T-helper 1 cell treated with Interleukin-12 subunit alpha and Interleukin-12 subunit beta and Interleukin-4 antibody, amounts not matched to agents 30 ng/mL and 1 ng/mL, for 36 hours (primary cell): Measurements from ENCODE around the gene OLA1. TPM values are rescaled to one million over a fixed set of nuclear protein-coding genes. Genes with fewer than 3 reads are reported as not detected.

Source experiments
- intact Hi-C: fragments of 100-400 bp; cut with micrococcal nuclease; formaldehyde crosslinking; loops from one replicate; pipeline ENCODE4 v1.15.1; 2024
- total RNA-seq: library from RNA; stranded (reverse); gene quantifications from 2 replicates; pipeline ENCODE4 v1.2.3, GENCODE V29; 2022

OLA1 gene
- total RNA-seq, 1 donor from 2014 or later, result 78.2 TPM

- intact Hi-C loops, result loop anchor here (10.0 kb wide), 1 partner anchor 667 kb away; no protein-coding TSS in a partner anchor
Measured at GRCh38 chr2:174072069-174072468, 176.3 kb downstream of the OLA1 start.

GRCh38 chr2:174071321-174071720 is 177.0 kb downstream of the OLA1 start:
- intact Hi-C loops, result loop anchor here (10.0 kb wide), 1 partner anchor 667 kb away; no protein-coding TSS in a partner anchor

- intact Hi-C loops, result loop anchor here (10.0 kb wide), 1 partner anchor 665 kb away; no protein-coding TSS in a partner anchor
Measured at GRCh38 chr2:174070281-174070680, 178.1 kb downstream of the OLA1 start.

GRCh38 chr2:174067815-174068214 is 180.5 kb downstream of the OLA1 start:
- intact Hi-C loops, result no loop called here

GRCh38 chr2:174066871-174067270 is 181.5 kb downstream of the OLA1 start:
- intact Hi-C loops, result no loop called here

GRCh38 chr2:174063492-174064092 is 184.7 kb downstream of the OLA1 start:
- intact Hi-C loops, result no loop called here

- intact Hi-C loops, result no loop called here
Measured at GRCh38 chr2:174062934-174063333, 185.4 kb downstream of the OLA1 start.

- intact Hi-C loops, result no loop called here
Measured at GRCh38 chr2:174059884-174060244, 188.5 kb downstream of the OLA1 start.

GRCh38 chr2:174059178-174059883 is 189.0 kb downstream of the OLA1 start:
- intact Hi-C loops, result no loop called here

GRCh38 chr2:174058456-174058855 is 189.9 kb downstream of the OLA1 start:
- intact Hi-C loops, result no loop called here

GRCh38 chr2:174058026-174058425 is 190.3 kb downstream of the OLA1 start:
- intact Hi-C loops, result no loop called here

GRCh38 chr2:174054926-174055325 is 193.4 kb downstream of the OLA1 start:
- intact Hi-C loops, result no loop called here

GRCh38 chr2:174053355-174054151 is 194.8 kb downstream of the OLA1 start:
- intact Hi-C loops, result no loop called here

GRCh38 chr2:174052584-174052976 is 195.8 kb downstream of the OLA1 start:
- intact Hi-C loops, result no loop called here

GRCh38 chr2:174051741-174052583 is 196.4 kb downstream of the OLA1 start:
- intact Hi-C loops, result no loop called here

- intact Hi-C loops, result no loop called here
Measured at GRCh38 chr2:174051068-174051467, 197.3 kb downstream of the OLA1 start.

GRCh38 chr2:174049895-174050294 is 198.4 kb downstream of the OLA1 start:
- intact Hi-C loops, result loop anchor here (10.0 kb wide), 1 partner anchor 275 kb away; no protein-coding TSS in a partner anchor

GRCh38 chr2:174048243-174048642 is 200.1 kb downstream of the OLA1 start:
- intact Hi-C loops, result loop anchor here (10.0 kb wide), 1 partner anchor 273 kb away; no protein-coding TSS in a partner anchor

GRCh38 chr2:174047746-174048145 is 200.6 kb downstream of the OLA1 start:
- intact Hi-C loops, result loop anchor here (10.0 kb wide), 1 partner anchor 273 kb away; no protein-coding TSS in a partner anchor

- intact Hi-C loops, result loop anchor here (10.0 kb wide), 1 partner anchor 271 kb away; no protein-coding TSS in a partner anchor
Measured at GRCh38 chr2:174046172-174046571, 202.2 kb downstream of the OLA1 start.

- intact Hi-C loops, result loop anchor here (5.0 to 10.0 kb wide), 3 partner anchors 147 to 443 kb away; partner anchors contain the start of gene GPR155
Measured at GRCh38 chr2:174044556-174044955, 203.8 kb downstream of the OLA1 start.
